ENCODE measurements around the gene SLAMF1.
"Not testable (repeated sequence)": the region's sequence is repeated elsewhere in the genome, so short reads cannot be mapped to it uniquely, and the experiment has no call there.

Gene SLAMF1

GRCh38 chr1:160634543-160635491 is 12.0 kb downstream of the SLAMF1 start:
- DNase-seq (ENCODE audit: insufficient read length, low spot score) (no peak), FAIRE-seq (peak; percentile 72)
- TF ChIP-seq PAX5 (IDR thresholded peaks at IDR 0.05; ENCODE audit: insufficient read depth, low read length, severe bottlenecking) = no peak
- peak; percentile 78 for TF ChIP-seq POU2F2 (IDR thresholded peaks at IDR 0.05; ENCODE audit: low read depth, low read length)
- TF ChIP-seq TAF1 (IDR thresholded peaks at IDR 0.05; ENCODE audit: low read depth, low read length) = no peak
- no peak for TF ChIP-seq SPI1 (IDR thresholded peaks at IDR 0.05; ENCODE audit: low read depth, low read length)
- peak; percentile 84 for TF ChIP-seq POLR2A (IDR thresholded peaks at IDR 0.05; ENCODE audit: low read depth, low read length)
- peak; percentile 91 for TF ChIP-seq POLR2AphosphoS5 (IDR thresholded peaks at IDR 0.05; ENCODE audit: low read depth, low read length)

GRCh38 chr1:160633330-160633903 is 13.4 kb downstream of the SLAMF1 start:
- FAIRE-seq (no peak), DNase-seq (ENCODE audit: insufficient read length, low spot score) (no peak)
- TF ChIP-seq POLR2AphosphoS5 (IDR thresholded peaks at IDR 0.05; ENCODE audit: low read depth, low read length) (peak; percentile 61; the same call in 1 of the 2 replicates), TAF1 (IDR thresholded peaks at IDR 0.05; ENCODE audit: low read depth, low read length) (no peak)

- TF ChIP-seq POLR2AphosphoS5 (IDR thresholded peaks at IDR 0.05; ENCODE audit: low read depth, low read length) (peak; percentile 22), SPI1 (IDR thresholded peaks at IDR 0.05; ENCODE audit: low read depth, low read length) (no peak), POLR2A (IDR thresholded peaks at IDR 0.05; ENCODE audit: low read depth, low read length) (peak; percentile 43)
- FAIRE-seq (no peak), DNase-seq (ENCODE audit: insufficient read length, low spot score) (no peak)
Measured at GRCh38 chr1:160631983-160632625, 14.7 kb downstream of the SLAMF1 start.

- FAIRE-seq (no peak), DNase-seq (ENCODE audit: insufficient read length, low spot score) (no peak)
- TF ChIP-seq SPI1 (IDR thresholded peaks at IDR 0.05; ENCODE audit: low read depth, low read length) (0 out of 2 replicates have a peak, but pooled peaks have one; percentile 10), TAF1 (IDR thresholded peaks at IDR 0.05; ENCODE audit: low read depth, low read length) (no peak), POU2F2 (IDR thresholded peaks at IDR 0.05; ENCODE audit: low read depth, low read length) (0 out of 2 replicates have a peak, but pooled peaks have one; percentile 22)
Measured at GRCh38 chr1:160630523-160631451, 16.1 kb downstream of the SLAMF1 start.

- TF ChIP-seq SPI1 (IDR thresholded peaks at IDR 0.05; ENCODE audit: low read depth, low read length) = peak; percentile 52
- TF ChIP-seq POLR2A (IDR thresholded peaks at IDR 0.05; ENCODE audit: low read depth, low read length) = no peak
- FAIRE-seq (peak; percentile 69), DNase-seq (ENCODE audit: insufficient read length, low spot score) (no peak)
Measured at GRCh38 chr1:160629286-160630210, 17.3 kb downstream of the SLAMF1 start.

GRCh38 chr1:160628799-160629263 is 18.0 kb downstream of the SLAMF1 start:
- FAIRE-seq (no peak), DNase-seq (ENCODE audit: insufficient read length, low spot score) (no peak)
- TF ChIP-seq POU2F2 (IDR thresholded peaks at IDR 0.05; ENCODE audit: low read depth, low read length) (no peak), SPI1 (IDR thresholded peaks at IDR 0.05; ENCODE audit: low read depth, low read length) (no peak), TAF1 (IDR thresholded peaks at IDR 0.05; ENCODE audit: low read depth, low read length) (no peak), PAX5 (IDR thresholded peaks at IDR 0.05; ENCODE audit: insufficient read depth, low read length, severe bottlenecking) (no peak), POLR2A (IDR thresholded peaks at IDR 0.05; ENCODE audit: low read depth, low read length) (0 out of 2 replicates have a peak, but pooled peaks have one; percentile 28)

- not testable (repeated sequence) for FAIRE-seq
Measured at GRCh38 chr1:160627677-160628289, 19.1 kb downstream of the SLAMF1 start.

GRCh38 chr1:160626509-160627342 is 20.1 kb downstream of the SLAMF1 start:
- peak; percentile 40; the same call in 1 of the 2 replicates for TF ChIP-seq POU2F2 (IDR thresholded peaks at IDR 0.05; ENCODE audit: low read depth, low read length)
- TF ChIP-seq SPI1 (IDR thresholded peaks at IDR 0.05; ENCODE audit: low read depth, low read length) = peak; percentile 25; the same call in 1 of the 2 replicates
- TF ChIP-seq POLR2AphosphoS5 (IDR thresholded peaks at IDR 0.05; ENCODE audit: low read depth, low read length) = peak; percentile 77; the same call in 1 of the 2 replicates
- peak; percentile 60 for TF ChIP-seq POLR2A (IDR thresholded peaks at IDR 0.05; ENCODE audit: low read depth, low read length)
- TF ChIP-seq TAF1 (IDR thresholded peaks at IDR 0.05; ENCODE audit: low read depth, low read length) = 0 out of 2 replicates have a peak, but pooled peaks have one; percentile 35
- no peak for TF ChIP-seq PAX5 (IDR thresholded peaks at IDR 0.05; ENCODE audit: insufficient read depth, low read length, severe bottlenecking)
- peak; percentile 91 for FAIRE-seq

More at GRCh38 chr1:160627677-160628289, 19.1 kb downstream of the SLAMF1 start:
- TF ChIP-seq POLR2AphosphoS5 (IDR thresholded peaks at IDR 0.05; ENCODE audit: low read depth, low read length) = peak; percentile 41
- not testable (repeated sequence) for DNase-seq (ENCODE audit: insufficient read length, low spot score)

More at GRCh38 chr1:160626509-160627342, 20.1 kb downstream of the SLAMF1 start:
- DNase-seq (ENCODE audit: insufficient read length, low spot score) = no peak

Data from GM12891 (cell line).